A549 treated with AZD2906 at 1 μM for 4 hours (cell line): ENCODE measurements around the gene IGF2BP1. TPM values are rescaled to one million over a fixed set of nuclear protein-coding genes. Genes with fewer than 3 reads are reported as not detected.

Experiments
- total RNA-seq: library from RNA; stranded (reverse); fragments of 200-300 nt; extraction: Qiagen RNA extraction; gene quantifications from 5 replicates; pipeline ENCODE4 v1.2.3, GENCODE V29; 2022

Gene IGF2BP1
- 52.8 to 81.7 TPM (median 76.0 TPM) in 5 replicates for total RNA-seq

DNA sequence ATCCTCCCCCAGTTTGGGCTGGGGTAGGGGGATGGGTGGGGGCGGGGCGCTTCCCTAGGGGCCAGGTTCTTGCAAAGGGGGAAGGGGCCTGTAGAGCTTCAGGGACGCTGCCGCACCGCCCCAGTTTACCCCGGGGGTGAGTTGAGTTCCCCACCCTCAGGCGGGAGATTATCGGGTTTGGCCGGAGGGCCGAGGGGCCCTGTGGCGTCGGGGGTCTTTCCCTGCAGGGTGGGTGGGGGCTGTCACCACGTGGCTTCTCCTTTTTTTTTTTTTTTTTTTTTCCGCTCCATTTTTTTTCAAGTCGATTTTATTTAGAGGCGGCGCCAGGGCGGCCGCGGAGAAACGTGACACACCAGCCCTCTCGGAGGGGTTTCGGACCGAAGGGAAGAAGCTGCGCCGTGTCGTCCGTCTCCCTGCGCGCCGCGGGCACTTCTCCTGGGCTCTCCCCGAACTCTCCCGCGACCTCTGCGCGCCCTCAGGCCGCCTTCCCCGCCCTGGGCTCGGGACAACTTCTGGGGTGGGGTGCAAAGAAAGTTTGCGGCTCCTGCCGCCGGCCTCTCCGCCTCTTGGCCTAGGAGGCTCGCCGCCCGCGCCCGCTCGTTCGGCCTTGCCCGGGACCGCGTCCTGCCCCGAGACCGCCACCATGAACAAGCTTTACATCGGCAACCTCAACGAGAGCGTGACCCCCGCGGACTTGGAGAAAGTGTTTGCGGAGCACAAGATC, at the start of gene IGF2BP1:
IGF2BP1 (plus strand) TSS at position 283 of the 724 bp plus-strand sequence; CDS start at position 644, 361 bp downstream.

Other genes starting within 250 kb of the IGF2BP1 start
- 0.44 to 0.85 TPM (median 0.51 TPM) in 5 replicates for gene TTLL6, start 180.2 kb upstream of the IGF2BP1 start, total RNA-seq
- gene CALCOCO2, start 166.3 kb upstream of the IGF2BP1 start, total RNA-seq: 70.2 to 89.4 TPM (median 77.2 TPM) in 5 replicates
- 499 to 625 TPM (median 550 TPM) in 5 replicates for gene ATP5MC1, start 104.6 kb upstream of the IGF2BP1 start, total RNA-seq
- gene UBE2Z, start 89.0 kb upstream of the IGF2BP1 start, total RNA-seq: 116 to 132 TPM (median 122 TPM) in 5 replicates
- 276 to 322 TPM (median 315 TPM) in 5 replicates for gene SNF8, start 52.5 kb upstream of the IGF2BP1 start, total RNA-seq
- 3.1 to 5.3 TPM (median 4.5 TPM) in 5 replicates for gene GIP, start 28.8 kb upstream of the IGF2BP1 start, total RNA-seq
- 0.27 to 0.62 TPM (median 0.38 TPM) in 5 replicates for gene B4GALNT2, start 135.4 kb downstream of the IGF2BP1 start, total RNA-seq
- 0.42 to 1.00 TPM (median 0.94 TPM) in 5 replicates for gene GNGT2, start 213.2 kb downstream of the IGF2BP1 start, total RNA-seq
- gene ABI3, start 213.3 kb downstream of the IGF2BP1 start, total RNA-seq: not detected in 5 replicates
- 0.33 to 0.77 TPM (median 0.73 TPM) in 5 replicates for gene PHOSPHO1, start 233.4 kb downstream of the IGF2BP1 start, total RNA-seq